ENCODE results near the gene AMOTL1.

The AMOTL1 gene

GRCh38 chr11:94853836-94854235 lies 85.7 kb downstream of the AMOTL1 start:
- no peak for DNase-seq (ENCODE audit: low spot score)

- no peak for DNase-seq (ENCODE audit: low spot score)
Measured at GRCh38 chr11:94854770-94855633, 86.8 kb downstream of the AMOTL1 start.

- DNase-seq (ENCODE audit: low spot score) = no peak
Measured at GRCh38 chr11:94855666-94856065, 87.5 kb downstream of the AMOTL1 start.

GRCh38 chr11:94856443-94856842 lies 88.3 kb downstream of the AMOTL1 start:
- DNase-seq (ENCODE audit: low spot score) = no peak

- DNase-seq (ENCODE audit: low spot score) = no peak
Measured at GRCh38 chr11:94857337-94857736, 89.2 kb downstream of the AMOTL1 start.

GRCh38 chr11:94858012-94858705 lies 90.0 kb downstream of the AMOTL1 start:
- no peak for DNase-seq (ENCODE audit: low spot score)

GRCh38 chr11:94860333-94860732 lies 92.2 kb downstream of the AMOTL1 start:
- no peak for DNase-seq (ENCODE audit: low spot score)

- no peak for DNase-seq (ENCODE audit: low spot score)
Measured at GRCh38 chr11:94861306-94861845, 93.2 kb downstream of the AMOTL1 start.

- DNase-seq (ENCODE audit: low spot score) = no peak
Measured at GRCh38 chr11:94862926-94863880, 95.0 kb downstream of the AMOTL1 start.

- DNase-seq (ENCODE audit: low spot score) = no peak
Measured at GRCh38 chr11:94864506-94865045, 96.4 kb downstream of the AMOTL1 start.

- DNase-seq (ENCODE audit: low spot score) = no peak
Measured at GRCh38 chr11:94866231-94866822, 98.2 kb downstream of the AMOTL1 start.

- DNase-seq (ENCODE audit: low spot score) = no peak
Measured at GRCh38 chr11:94866936-94867795, 99.0 kb downstream of the AMOTL1 start.

- no peak for DNase-seq (ENCODE audit: low spot score)
Measured at GRCh38 chr11:94868468-94868867, 100.3 kb downstream of the AMOTL1 start.

GRCh38 chr11:94869186-94869585 lies 101.0 kb downstream of the AMOTL1 start:
- DNase-seq (ENCODE audit: low spot score) = no peak

GRCh38 chr11:94870422-94870821 lies 102.3 kb downstream of the AMOTL1 start:
- DNase-seq (ENCODE audit: low spot score) = no peak

GRCh38 chr11:94871491-94872185 lies 103.5 kb downstream of the AMOTL1 start:
- no peak for DNase-seq (ENCODE audit: low spot score)

GRCh38 chr11:94873916-94874540 lies 105.9 kb downstream of the AMOTL1 start:
- no peak for DNase-seq (ENCODE audit: low spot score)

- no peak for DNase-seq (ENCODE audit: low spot score)
Measured at GRCh38 chr11:94876222-94876621, 108.1 kb downstream of the AMOTL1 start.

Data from COLO829 (cell line).